Mesangial cell (primary cell): ENCODE results near the gene GREM2. TPM values are rescaled to one million over a fixed set of nuclear protein-coding genes. Genes with fewer than 3 reads are reported as not detected.

Source experiments
- total RNA-seq: library from RNA; depleted of rRNA; stranded (reverse); fragments of >200 nt; gene quantifications from 2 replicates; pipeline ENCODE4 v1.2.3, GENCODE V29; 2015

GREM2 gene
- total RNA-seq: under 0.01 and 0.13 TPM in 2 replicates

GRCh38 chr1:240611619-240612480 lies at the start of gene GREM2:
Gene GREM2 (minus strand): TSS chr1:240612155. CDS start chr1:240493475, 118,680 bp downstream.

